HUES6 (cell line): Measurements from ENCODE around the gene ZEB2.

Experiments
- H3K27ac ChIP-seq: 2 replicates; pipeline ENCODE4 v1.7.0; 2013; ENCODE audit warnings: low read depth, mild to moderate bottlenecking, low read length, inconsistent platforms
- H3K27me3 ChIP-seq: 2 replicates; pipeline ENCODE4 v1.6.1; 2013; ENCODE audit warnings: low read length; ENCODE audit not compliant: control insufficient read depth, insufficient read depth
- H3K36me3 ChIP-seq: 2 replicates; pipeline ENCODE4 v1.6.1; 2013; ENCODE audit warnings: low read length; ENCODE audit not compliant: control insufficient read depth, insufficient read depth
- H3K4me1 ChIP-seq: 2 replicates; pipeline ENCODE4 v1.6.1; 2013; ENCODE audit warnings: low read length; ENCODE audit not compliant: control insufficient read depth, insufficient read depth
- H3K4me3 ChIP-seq: 2 replicates; pipeline ENCODE4 v1.5.1; 2013; ENCODE audit warnings: low read depth, low read length
- H3K9ac ChIP-seq: one replicate; pipeline ENCODE4 v1.6.1; 2013; ENCODE audit warnings: mild to moderate bottlenecking, low read length
- H3K9me3 ChIP-seq: 2 replicates; pipeline ENCODE4 v1.6.1; 2013; ENCODE audit warnings: low read depth, low read length; ENCODE audit not compliant: control insufficient read depth, insufficient read depth

ZEB2 gene

GRCh38 chr2:144529841-144530240 lies 9.9 kb upstream of the ZEB2 start:
- peaks cover 9% of the 10 kb centered on the region; the same call in 1 of the 2 replicates for H3K9me3 ChIP-seq
- H3K9ac ChIP-seq: no peak overlapping the region
- H3K27ac ChIP-seq: no peak overlapping the region
- peaks cover 8% of the 10 kb centered on the region for H3K4me1 ChIP-seq
- H3K4me3 ChIP-seq: no peak overlapping the region
- no peaks in the 10 kb centered on the region for H3K36me3 ChIP-seq
- H3K27me3 ChIP-seq: no peaks in the 10 kb centered on the region; the same call in 1 of the 2 replicates

- H3K36me3 ChIP-seq: no peaks in the 10 kb centered on the region
- H3K4me3 ChIP-seq: no peak overlapping the region
- H3K4me1 ChIP-seq: peaks cover 13% of the 10 kb centered on the region
- H3K9me3 ChIP-seq: peaks cover 1% of the 10 kb centered on the region; the same call in 1 of the 2 replicates
- no peak overlapping the region for H3K27ac ChIP-seq
- H3K9ac ChIP-seq: no peak overlapping the region
- H3K27me3 ChIP-seq: peaks cover 1% of the 10 kb centered on the region; the same call in 1 of the 2 replicates
These were observed 8.2 kb upstream of the ZEB2 start for GRCh38 chr2:144528108-144528507.

- Histone ChIP-seq H3K36me3 (no peaks in the 10 kb centered on the region), H3K4me1 (peaks cover 13% of the 10 kb centered on the region), H3K9me3 (no peaks in the 10 kb centered on the region), H3K4me3 (no peak overlapping the region), H3K9ac (no peak overlapping the region), H3K27ac (no peak overlapping the region), H3K27me3 (peaks cover 13% of the 10 kb centered on the region; the same call in 1 of the 2 replicates)
These were observed 6.9 kb upstream of the ZEB2 start for GRCh38 chr2:144526831-144527230.

- H3K27ac ChIP-seq: peak overlapping the region; percentile 35; the same call in 1 of the 2 replicates
- H3K4me3 ChIP-seq: peak overlapping the region; percentile 61
- no peaks in the 10 kb centered on the region for H3K9me3 ChIP-seq
- peaks cover 28% of the 10 kb centered on the region for H3K4me1 ChIP-seq
- H3K27me3 ChIP-seq: peaks cover 37% of the 10 kb centered on the region
- no peaks in the 10 kb centered on the region for H3K36me3 ChIP-seq
- peak overlapping the region; percentile 77 for H3K9ac ChIP-seq
These were observed 4.4 kb upstream of the ZEB2 start for GRCh38 chr2:144524118-144525009.

GRCh38 chr2:144523596-144524117 lies 3.7 kb upstream of the ZEB2 start:
- peak overlapping the region; percentile 31 for H3K9ac ChIP-seq
- peak overlapping the region; percentile 61 for H3K4me3 ChIP-seq
- peaks cover 28% of the 10 kb centered on the region for H3K4me1 ChIP-seq
- no peaks in the 10 kb centered on the region for H3K9me3 ChIP-seq
- no peaks in the 10 kb centered on the region for H3K36me3 ChIP-seq
- H3K27ac ChIP-seq: no peak overlapping the region
- H3K27me3 ChIP-seq: peaks cover 44% of the 10 kb centered on the region

GRCh38 chr2:144522897-144523595 lies 3.1 kb upstream of the ZEB2 start:
- H3K9ac ChIP-seq: peak overlapping the region; percentile 31
- H3K27ac ChIP-seq: no peak overlapping the region; the same call in 1 of the 2 replicates
- H3K27me3 ChIP-seq: peaks cover 50% of the 10 kb centered on the region
- no peaks in the 10 kb centered on the region for H3K9me3 ChIP-seq
- peaks cover 33% of the 10 kb centered on the region for H3K4me1 ChIP-seq
- peak overlapping the region; percentile 61 for H3K4me3 ChIP-seq
- no peaks in the 10 kb centered on the region for H3K36me3 ChIP-seq

GRCh38 chr2:144522176-144522896 lies 2.4 kb upstream of the ZEB2 start:
- peaks cover 33% of the 10 kb centered on the region for H3K4me1 ChIP-seq
- no peaks in the 10 kb centered on the region for H3K9me3 ChIP-seq
- H3K36me3 ChIP-seq: no peaks in the 10 kb centered on the region
- H3K9ac ChIP-seq: peak overlapping the region; percentile 31
- peak overlapping the region; percentile 61 for H3K4me3 ChIP-seq
- H3K27me3 ChIP-seq: peaks cover 57% of the 10 kb centered on the region
- H3K27ac ChIP-seq: no peak overlapping the region

GRCh38 chr2:144521686-144522085 lies 1.8 kb upstream of the ZEB2 start:
- Histone ChIP-seq H3K4me1 (peaks cover 33% of the 10 kb centered on the region), H3K27ac (no peak overlapping the region), H3K4me3 (no peak overlapping the region), H3K9me3 (no peaks in the 10 kb centered on the region), H3K9ac (no peak overlapping the region), H3K27me3 (peaks cover 61% of the 10 kb centered on the region), H3K36me3 (no peaks in the 10 kb centered on the region)

- H3K27me3 ChIP-seq: peaks cover 67% of the 10 kb centered on the region
- peaks cover 33% of the 10 kb centered on the region for H3K4me1 ChIP-seq
- peak overlapping the region; percentile 42; the same call in 1 of the 2 replicates for H3K4me3 ChIP-seq
These were observed 1.0 kb upstream of the ZEB2 start for GRCh38 chr2:144520756-144521487.

GRCh38 chr2:144519597-144519933 lies 354 bp downstream of the ZEB2 start:
- Histone ChIP-seq H3K36me3 (no peaks in the 10 kb centered on the region), H3K27me3 (peaks cover 81% of the 10 kb centered on the region), H3K27ac (no peak overlapping the region), H3K4me1 (peaks cover 31% of the 10 kb centered on the region), H3K9me3 (no peaks in the 10 kb centered on the region), H3K4me3 (peak overlapping the region; percentile 87), H3K9ac (peak overlapping the region; percentile 70)

More at GRCh38 chr2:144520756-144521487, 1.0 kb upstream of the ZEB2 start:
- H3K27ac ChIP-seq: no peak overlapping the region
- H3K9ac ChIP-seq: no peak overlapping the region
- H3K36me3 ChIP-seq: no peaks in the 10 kb centered on the region
- no peaks in the 10 kb centered on the region for H3K9me3 ChIP-seq
